KOPT-K1 (cell line): ENCODE data around the gene CHRM2.
"Not testable (repeated sequence)": the region's sequence is repeated elsewhere in the genome, so short reads cannot be mapped to it uniquely, and the experiment has no call there.

Source experiments
- H3K27ac ChIP-seq: fragments of 200-600 bp; sonication (generic); 2 replicates; pipeline ENCODE4 v1.5.1; 2016; ENCODE audit warnings: antibody characterized with exemption, mild to moderate bottlenecking, low read depth, low read length; ENCODE audit not compliant: poor library complexity, severe bottlenecking
- H3K36me3 ChIP-seq: fragments of 200-600 bp; sonication (generic); 2 replicates; pipeline ENCODE4 v1.5.1; 2017; ENCODE audit warnings: antibody characterized with exemption, mild to moderate bottlenecking, low read length, moderate library complexity; ENCODE audit not compliant: insufficient read depth
- H3K9me3 ChIP-seq: fragments of 200-600 bp; sonication (generic); 2 replicates; pipeline ENCODE4 v1.5.1; 2017; ENCODE audit warnings: antibody characterized with exemption, low read length, mild to moderate bottlenecking; ENCODE audit not compliant: insufficient read depth, poor library complexity, severe bottlenecking

CHRM2 gene

GRCh38 chr7:136868496-136869000 is at the start of gene CHRM2:
Gene CHRM2 (plus strand): TSS chr7:136868652. CDS start chr7:137014866, 146,214 bp downstream.
- Histone ChIP-seq H3K27ac (no peak within 1 kb of the TSS), H3K9me3 (peaks cover 5% of the 10 kb centered on the region), H3K36me3 (no peaks in the 10 kb centered on the region)

- not testable (repeated sequence) for H3K9me3 ChIP-seq, H3K27ac ChIP-seq, H3K36me3 ChIP-seq
Measured at GRCh38 chr7:136831398-136831797, 37.1 kb upstream of the CHRM2 start.

GRCh38 chr7:136845899-136846465 is 22.5 kb upstream of the CHRM2 start:
- no peaks in the 10 kb centered on the region for H3K36me3 ChIP-seq
- no peak overlapping the region for H3K27ac ChIP-seq
- no peaks in the 10 kb centered on the region for H3K9me3 ChIP-seq

GRCh38 chr7:136847858-136848257 is 20.6 kb upstream of the CHRM2 start:
- H3K27ac ChIP-seq, result no peak overlapping the region
- H3K36me3 ChIP-seq, result no peaks in the 10 kb centered on the region
- no peaks in the 10 kb centered on the region for H3K9me3 ChIP-seq

GRCh38 chr7:136853654-136854053 is 14.8 kb upstream of the CHRM2 start:
- H3K9me3 ChIP-seq, result no peaks in the 10 kb centered on the region
- H3K36me3 ChIP-seq, result no peaks in the 10 kb centered on the region
- no peak overlapping the region for H3K27ac ChIP-seq

GRCh38 chr7:136857573-136857972 is 10.9 kb upstream of the CHRM2 start:
- no peaks in the 10 kb centered on the region for H3K9me3 ChIP-seq

GRCh38 chr7:136859803-136860202 is 8.6 kb upstream of the CHRM2 start:
- no peaks in the 10 kb centered on the region for H3K36me3 ChIP-seq
- H3K27ac ChIP-seq, result no peak overlapping the region
- no peaks in the 10 kb centered on the region for H3K9me3 ChIP-seq

More at GRCh38 chr7:136857573-136857972, 10.9 kb upstream of the CHRM2 start:
- H3K36me3 ChIP-seq, result no peaks in the 10 kb centered on the region
- no peak overlapping the region for H3K27ac ChIP-seq

GRCh38 chr7:136865236-136865635 is 3.2 kb upstream of the CHRM2 start:
- no peak overlapping the region for H3K27ac ChIP-seq
- peaks cover 5% of the 10 kb centered on the region for H3K9me3 ChIP-seq
- no peaks in the 10 kb centered on the region for H3K36me3 ChIP-seq

- peaks cover 5% of the 10 kb centered on the region for H3K9me3 ChIP-seq
Measured at GRCh38 chr7:136865777-136866176, 2.7 kb upstream of the CHRM2 start.

GRCh38 chr7:136869001-136869961 is 829 bp downstream of the CHRM2 start:
- Histone ChIP-seq H3K27ac (no peak overlapping the region), H3K36me3 (no peaks in the 10 kb centered on the region), H3K9me3 (peaks cover 5% of the 10 kb centered on the region)

More at GRCh38 chr7:136865777-136866176, 2.7 kb upstream of the CHRM2 start:
- H3K27ac ChIP-seq, result no peak overlapping the region
- H3K36me3 ChIP-seq, result no peaks in the 10 kb centered on the region

GRCh38 chr7:136869991-136870865 is 1.8 kb downstream of the CHRM2 start:
- Histone ChIP-seq H3K36me3 (no peaks in the 10 kb centered on the region), H3K9me3 (peaks cover 5% of the 10 kb centered on the region), H3K27ac (no peak overlapping the region)

- Histone ChIP-seq H3K9me3 (peaks cover 5% of the 10 kb centered on the region), H3K27ac (no peak overlapping the region)
Measured at GRCh38 chr7:136870866-136871487, 2.5 kb downstream of the CHRM2 start.

GRCh38 chr7:136874393-136875032 is 6.1 kb downstream of the CHRM2 start:
- H3K27ac ChIP-seq, result no peak overlapping the region
- peaks cover 4% of the 10 kb centered on the region for H3K9me3 ChIP-seq
- H3K36me3 ChIP-seq, result no peaks in the 10 kb centered on the region

More at GRCh38 chr7:136870866-136871487, 2.5 kb downstream of the CHRM2 start:
- H3K36me3 ChIP-seq, result no peaks in the 10 kb centered on the region

- H3K27ac ChIP-seq, result no peak overlapping the region
- H3K36me3 ChIP-seq, result no peaks in the 10 kb centered on the region
- H3K9me3 ChIP-seq, result no peaks in the 10 kb centered on the region
Measured at GRCh38 chr7:136877509-136877908, 9.1 kb downstream of the CHRM2 start.
